HG02759 (cell line): ENCODE results near the gene RNF141.

Experiments
- ATAC-seq: cut with Tn5 transposase; IDR thresholded peaks from one replicate; pipeline ENCODE4 v1.9.1; 2021; ENCODE audit warnings: mild to moderate bottlenecking, moderate library complexity; ENCODE audit not compliant: unreplicated experiment

RNF141 gene

DNA sequence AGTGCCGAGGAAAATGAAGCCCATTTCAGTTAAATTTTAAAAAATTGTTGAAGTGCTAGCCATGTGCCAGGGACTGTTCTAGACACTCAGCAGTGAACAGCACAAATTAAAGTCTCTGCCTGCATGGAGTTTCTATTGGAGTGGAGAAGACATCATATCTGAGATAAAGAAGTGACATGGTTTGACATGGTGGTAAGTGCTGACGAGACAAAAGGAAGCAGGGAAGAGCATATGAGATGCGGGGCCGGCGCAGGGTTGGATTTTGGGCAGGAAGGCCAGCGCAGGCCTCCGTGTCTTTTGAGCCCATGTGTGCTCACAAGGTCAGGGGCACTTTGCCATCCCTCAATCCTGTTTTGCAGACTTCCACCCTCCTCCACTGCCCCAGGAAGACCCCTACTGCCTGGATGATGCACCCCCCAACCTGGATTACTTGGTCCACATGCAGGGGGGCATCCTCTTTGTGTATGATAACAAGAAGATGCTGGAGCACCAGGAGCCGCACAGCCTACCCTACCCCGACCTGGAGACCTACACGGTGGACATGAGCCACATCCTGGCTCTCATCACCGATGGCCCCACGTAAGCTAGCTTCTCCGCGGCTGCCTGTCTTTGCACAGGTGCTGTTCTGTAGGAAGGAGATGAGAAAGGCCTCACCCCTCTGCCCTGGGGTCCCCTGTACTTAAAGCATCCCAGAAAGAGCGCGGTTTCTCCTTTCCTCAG lies 56.4 kb downstream of the RNF141 start:
- ATAC-seq, result no peak

DNA sequence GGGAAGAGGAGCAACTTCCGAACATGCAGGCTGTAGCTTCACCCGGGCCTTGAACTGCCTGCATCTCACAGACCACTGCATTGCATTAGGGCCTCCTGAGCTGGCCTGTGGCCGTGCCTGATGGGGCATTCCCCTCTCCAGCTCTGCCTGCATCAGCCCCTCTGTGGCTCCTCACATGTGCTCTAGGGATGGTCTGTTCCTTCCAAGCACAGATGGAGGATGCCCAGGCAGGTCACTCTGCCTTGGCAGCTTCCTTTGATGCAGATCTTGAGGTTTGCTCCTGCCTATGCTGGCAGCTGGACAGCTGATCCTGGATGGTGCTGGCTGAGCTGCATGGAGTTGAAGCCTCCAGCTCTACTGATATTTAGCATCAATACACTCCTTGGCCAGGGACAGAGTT lies 57.4 kb downstream of the RNF141 start:
- no peak for ATAC-seq

DNA sequence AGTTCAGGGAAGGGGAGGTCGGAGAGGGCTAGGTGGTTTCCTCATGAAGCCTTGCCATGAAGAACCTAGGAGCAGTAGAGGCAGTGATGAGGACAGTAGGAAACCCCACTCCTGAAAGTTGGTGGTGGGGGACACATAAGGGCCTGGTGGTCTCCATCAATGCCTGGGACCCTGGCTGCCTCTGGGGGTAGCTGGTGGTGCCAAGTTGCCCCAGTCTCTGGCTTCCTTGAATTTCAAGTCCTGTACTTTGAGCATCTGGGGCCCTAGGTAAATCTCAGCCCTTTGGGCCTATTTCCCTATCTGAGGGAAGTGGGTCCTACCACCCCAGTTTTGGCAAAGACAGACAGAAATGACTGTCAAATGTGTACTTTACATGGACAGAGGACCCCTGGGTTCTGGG lies 57.8 kb downstream of the RNF141 start:
- no peak for ATAC-seq

DNA sequence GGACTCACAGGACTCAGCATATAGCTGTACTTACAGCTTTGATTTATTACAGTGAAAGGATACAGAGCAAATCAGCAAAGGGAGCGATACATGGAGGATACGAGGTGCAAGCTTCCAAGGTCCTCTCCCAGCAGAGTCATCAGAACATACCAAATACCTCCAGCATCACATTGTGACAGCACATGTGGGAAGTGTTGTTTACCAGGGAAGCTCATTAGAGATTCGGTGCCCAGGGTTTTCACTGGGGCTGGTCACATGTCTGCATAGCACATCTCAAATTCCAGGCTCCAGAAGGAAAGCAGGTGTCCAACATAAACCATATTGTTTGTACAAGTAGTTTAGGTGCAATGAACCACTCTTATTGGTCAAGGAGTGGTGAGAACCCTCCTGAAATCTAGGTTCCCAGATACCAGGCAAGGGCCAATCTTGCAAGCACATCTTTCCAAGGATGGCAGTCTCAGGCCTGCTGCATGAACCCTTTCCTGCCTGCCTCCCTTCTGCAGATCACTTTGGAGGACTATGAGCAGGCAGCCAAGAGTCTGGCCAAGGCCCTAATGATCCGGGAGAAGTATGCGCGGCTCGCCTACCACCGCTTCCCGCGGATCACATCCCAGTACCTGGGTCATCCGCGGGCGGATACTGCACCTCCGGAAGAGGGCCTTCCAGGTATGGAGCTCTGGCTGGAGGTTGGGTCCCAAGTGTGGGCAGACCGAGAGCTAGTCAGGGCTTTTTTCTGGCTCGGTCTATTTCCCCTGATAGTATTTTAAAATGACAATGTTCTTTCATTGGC lies 59.2 kb downstream of the RNF141 start:
- ATAC-seq, result no peak

DNA sequence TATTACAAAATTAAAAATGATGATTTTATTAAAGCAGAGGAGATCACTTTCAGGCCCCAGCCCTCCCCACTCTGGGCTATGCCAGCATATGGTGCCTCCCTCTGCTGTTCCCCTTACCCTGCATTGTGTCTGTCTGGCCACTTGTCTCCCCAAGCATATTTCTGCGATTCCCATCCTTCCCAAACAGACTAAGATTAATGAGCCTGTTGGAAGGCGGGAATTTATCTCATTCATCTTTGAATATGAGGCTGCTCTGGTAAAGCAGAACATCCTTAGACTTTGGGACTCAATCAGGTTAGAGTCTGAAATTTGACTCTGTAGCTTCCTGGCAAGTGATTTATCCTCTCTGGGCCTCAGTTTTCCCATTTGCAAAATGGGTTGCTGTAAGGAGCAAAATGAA lies 60.2 kb downstream of the RNF141 start:
- ATAC-seq, result no peak

DNA sequence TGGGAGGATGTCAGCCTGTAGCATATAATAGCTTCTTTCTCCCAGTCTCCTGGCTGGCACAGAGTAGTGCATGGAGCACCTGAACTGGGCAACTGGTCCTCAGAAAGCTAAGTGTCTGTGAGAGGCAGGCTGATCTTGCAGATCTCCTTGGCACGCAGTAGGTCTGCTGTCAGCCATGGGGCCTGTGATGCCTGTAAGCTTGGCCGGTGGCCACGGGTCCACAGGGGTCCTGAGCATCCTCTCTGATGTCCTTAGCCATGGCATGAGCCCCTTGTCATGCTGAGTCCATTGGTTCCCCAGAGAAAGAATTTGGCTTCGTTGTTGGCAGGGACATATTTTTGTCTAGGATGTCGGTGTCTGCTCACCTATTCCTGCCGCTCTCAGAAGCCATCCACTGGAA lies 61.0 kb downstream of the RNF141 start:
- ATAC-seq, result no peak

- ATAC-seq, result no peak
Measured at GRCh38 chr11:10478574-10479550, 62.1 kb downstream of the RNF141 start.

- ATAC-seq, result no peak
Measured at GRCh38 chr11:10478066-10478465, 62.9 kb downstream of the RNF141 start.

DNA sequence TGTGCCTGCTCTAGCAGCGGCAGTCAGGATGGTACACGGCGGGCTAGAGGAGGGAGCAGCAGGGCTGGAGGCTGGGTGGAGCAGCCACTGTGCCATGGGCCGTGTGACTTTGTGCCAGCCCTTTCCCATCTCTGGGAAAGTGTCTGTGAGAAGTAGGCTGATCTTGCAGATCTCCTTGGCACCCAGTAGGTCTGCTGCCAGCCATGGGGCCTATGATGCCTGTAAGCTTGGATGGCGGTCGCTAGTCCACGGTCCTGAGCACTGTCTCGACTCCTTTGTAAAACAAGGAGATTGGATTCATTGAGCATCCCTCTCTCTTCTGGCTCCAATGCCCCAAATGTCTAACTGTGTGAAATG lies 63.3 kb downstream of the RNF141 start:
- no peak for ATAC-seq

- ATAC-seq, result no peak
Measured at GRCh38 chr11:10476927-10477689, 63.9 kb downstream of the RNF141 start.

- no peak for ATAC-seq
Measured at GRCh38 chr11:10476342-10476741, 64.6 kb downstream of the RNF141 start.

DNA sequence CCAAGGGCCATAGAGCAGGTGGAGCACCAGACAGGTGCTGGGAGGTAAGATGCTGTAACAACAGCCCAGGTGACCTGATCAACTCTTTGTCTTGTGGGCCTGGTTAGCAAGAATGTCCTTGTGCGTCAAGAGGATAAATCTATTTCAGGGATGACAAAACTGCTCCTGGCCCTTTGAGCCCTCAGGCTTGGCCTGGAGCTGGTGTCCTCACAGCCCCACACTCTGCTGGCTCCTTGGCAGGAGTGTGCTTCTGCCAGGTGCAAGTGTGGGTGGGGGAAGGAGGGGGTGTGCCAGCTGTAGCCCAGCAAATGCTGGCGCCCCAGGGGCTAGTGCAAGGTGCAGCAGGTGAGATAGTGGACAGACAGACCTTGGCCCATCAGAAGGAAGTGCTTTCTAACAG lies 66.4 kb downstream of the RNF141 start:
- no peak for ATAC-seq

DNA sequence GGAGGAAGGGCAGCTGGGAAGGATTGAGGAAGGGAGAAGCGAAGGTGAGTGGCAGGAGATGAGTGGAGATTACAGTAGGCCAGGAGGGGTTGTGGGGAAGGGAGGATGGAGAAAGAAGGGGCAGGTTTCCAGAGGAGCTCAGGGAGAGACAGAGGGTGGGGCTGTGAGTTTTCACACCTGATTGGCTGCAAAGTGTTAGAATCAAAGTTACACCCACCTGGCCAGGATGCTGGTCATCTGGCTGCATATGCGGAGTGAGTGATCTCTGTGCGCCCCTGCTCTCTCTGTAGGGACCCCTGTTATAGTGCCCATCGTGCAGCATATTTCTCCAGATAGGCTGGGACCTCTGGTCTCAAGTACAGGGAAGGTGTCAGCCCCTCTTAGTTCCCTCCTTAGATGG lies 67.6 kb downstream of the RNF141 start:
- ATAC-seq, result no peak

GRCh38 chr11:10462746-10463300 lies 78.2 kb downstream of the RNF141 start:
- ATAC-seq, result no peak
